Activated T-cell treated with anti-CD3 and anti-CD28 coated beads, Interleukin-2, amount 50 U/mL, for 72 hours (primary cell): Measurements from ENCODE around the gene ZNF609. TPM values are rescaled to one million over a fixed set of nuclear protein-coding genes. Genes with fewer than 3 reads are reported as not detected.

Experiments
- ATAC-seq, 2 donors: fragments of 150-1000 bp; cut with Tn5 transposase; replicated peaks in 1 of 2; 2 replicates each; pipeline ENCODE4 v1.10.0; 2021; ENCODE audit warnings: moderate library complexity in 2 of 2, mild to moderate bottlenecking in 1 of 2
- DNase-seq, 2 donors: peaks; one replicate each; pipeline ENCODE4 v3.0.0; 2021 to 2022; ENCODE audit warnings: mixed read lengths in 1 of 2
- H3K27ac Mint-ChIP-seq: one replicate; pipeline ENCODE4 v1.8.0; 2022; ENCODE audit warnings: mild to moderate bottlenecking, moderate library complexity, mixed read lengths
- H3K27me3 Mint-ChIP-seq: one replicate; pipeline ENCODE4 v1.8.0; 2022; ENCODE audit warnings: low read depth, mixed read lengths
- H3K36me3 Mint-ChIP-seq, 2 donors: one replicate each; pipeline ENCODE4 v1.8.0; 2022; ENCODE audit warnings: mixed read lengths in 2 of 2, mild to moderate bottlenecking in 1 of 2; ENCODE audit not compliant: insufficient read depth in 2 of 2
- H3K4me1 Mint-ChIP-seq: one replicate; pipeline ENCODE4 v1.8.0; 2022; ENCODE audit warnings: low read depth, mixed read lengths
- H3K4me3 Mint-ChIP-seq, 2 donors: one replicate each; pipeline ENCODE4 v1.8.0; 2022; ENCODE audit warnings: mild to moderate bottlenecking in 2 of 2, mixed read lengths in 2 of 2, moderate library complexity in 2 of 2
- H3K9me3 Mint-ChIP-seq, 2 donors: one replicate each; pipeline ENCODE4 v1.8.0; 2022; ENCODE audit warnings: mixed read lengths in 2 of 2
- total RNA-seq, 2 donors: library from RNA; stranded (reverse); gene quantifications; one replicate each; pipeline ENCODE4 v1.2.3, GENCODE V29; 2022

Gene ZNF609
- total RNA-seq, 2 donors from 2014 or later, result 43.9 to 52.6 TPM

DNA sequence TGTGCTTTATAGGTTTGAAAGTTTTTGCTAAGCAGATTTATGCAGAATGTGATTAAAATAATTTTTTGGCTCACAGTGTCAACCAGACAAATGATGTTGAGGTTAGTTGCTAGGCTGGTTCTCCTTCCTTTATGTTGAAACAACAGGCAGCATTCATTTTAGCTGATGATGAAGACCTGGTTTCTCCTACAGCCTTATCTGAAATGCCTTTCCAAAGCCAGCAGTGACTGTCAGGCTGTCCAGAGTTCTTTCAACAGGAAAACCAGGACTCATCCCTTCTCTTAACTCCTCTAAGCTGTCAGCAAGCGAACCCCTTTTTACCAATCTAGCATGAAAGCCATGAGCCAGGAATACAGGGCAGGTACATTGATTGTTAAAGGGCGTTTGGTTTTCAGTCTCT is 84.1 kb downstream of the ZNF609 start:
- H3K36me3 Mint-ChIP-seq, result peaks cover 0 to 3% of the 10 kb centered on the region in 2 donors
- no peak overlapping the region for H3K4me3 Mint-ChIP-seq
- no peaks in the 10 kb centered on the region for H3K9me3 Mint-ChIP-seq
- no peaks in the 10 kb centered on the region for H3K27me3 Mint-ChIP-seq
- no peak overlapping the region for H3K27ac Mint-ChIP-seq
- ATAC-seq (no peak), DNase-seq (no peak)
- peaks cover 43% of the 10 kb centered on the region for H3K4me1 Mint-ChIP-seq

DNA sequence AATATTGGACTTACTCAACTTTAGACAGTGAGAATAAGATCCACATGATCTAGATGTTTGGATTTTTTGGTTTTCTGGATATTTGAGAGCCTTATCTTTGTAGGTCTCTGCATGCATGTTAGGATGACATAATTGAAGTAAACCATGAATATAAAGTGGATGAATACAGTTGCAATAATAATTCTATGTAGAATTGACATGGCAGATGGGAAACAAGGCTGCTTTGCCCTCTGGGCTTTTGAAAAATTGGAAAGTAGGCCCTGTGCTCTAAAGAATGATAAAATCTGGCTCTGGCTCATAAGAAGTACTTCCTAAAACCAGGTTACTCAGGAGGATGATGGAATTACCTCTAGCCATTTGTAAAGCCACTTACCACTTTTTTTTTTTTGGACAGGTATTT is 86.9 kb downstream of the ZNF609 start:
- H3K27ac Mint-ChIP-seq, result no peak overlapping the region
- DNase-seq (no peak), ATAC-seq (no peak)
- H3K4me3 Mint-ChIP-seq, result no peak overlapping the region
- H3K36me3 Mint-ChIP-seq, result peaks cover 0 to 7% of the 10 kb centered on the region in 2 donors
- H3K9me3 Mint-ChIP-seq, result no peaks in the 10 kb centered on the region
- no peaks in the 10 kb centered on the region for H3K27me3 Mint-ChIP-seq
- peaks cover 60% of the 10 kb centered on the region for H3K4me1 Mint-ChIP-seq

DNA sequence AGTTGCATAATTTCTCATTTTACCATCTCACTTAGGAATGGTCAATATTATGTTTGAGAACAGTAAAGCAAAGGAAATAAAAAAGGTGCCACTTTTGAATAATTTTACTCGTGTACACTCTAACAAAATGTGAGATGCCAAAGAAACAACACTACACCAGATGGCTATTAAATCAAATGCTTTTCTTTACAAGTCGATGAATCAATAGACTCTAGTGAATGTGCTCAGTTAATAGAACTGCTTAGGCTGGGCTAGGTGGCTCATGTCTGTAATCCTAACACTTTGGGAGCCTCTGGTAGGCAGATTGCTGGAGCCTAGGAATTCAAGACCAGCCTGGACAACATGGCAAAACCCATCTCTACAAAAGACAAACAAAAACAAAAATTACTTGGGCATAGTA is 87.9 kb downstream of the ZNF609 start:
- ATAC-seq, result no peak
- Mint-ChIP-seq H3K27ac (no peak overlapping the region), H3K36me3 (peaks cover 0 to 7% of the 10 kb centered on the region in 2 donors)

DNA sequence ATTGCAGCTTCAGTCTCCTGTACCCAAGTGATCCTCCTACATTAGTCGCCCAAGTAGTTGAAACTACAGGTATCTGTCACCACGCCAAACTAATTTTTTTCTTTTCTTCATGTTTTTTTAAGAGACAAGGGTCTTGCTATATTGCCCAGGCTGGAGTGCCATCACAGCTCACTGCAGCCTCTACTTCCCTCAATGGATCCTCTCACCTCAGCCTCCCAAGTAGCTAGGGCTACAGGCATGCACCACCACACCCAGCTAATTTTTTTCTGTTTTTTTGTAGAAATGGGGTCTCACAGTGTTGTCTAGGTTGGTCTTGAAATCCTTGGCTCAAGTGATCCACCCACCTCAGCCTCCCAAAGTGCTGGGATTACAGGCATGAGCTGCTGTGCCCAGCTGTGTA is 89.5 kb downstream of the ZNF609 start:
- no peaks in the 10 kb centered on the region for H3K27me3 Mint-ChIP-seq
- peaks cover 0 to 7% of the 10 kb centered on the region in 2 donors for H3K36me3 Mint-ChIP-seq
- no peak overlapping the region for H3K27ac Mint-ChIP-seq
- H3K9me3 Mint-ChIP-seq, result no peaks in the 10 kb centered on the region
- H3K4me3 Mint-ChIP-seq, result no peak overlapping the region
- DNase-seq (no peak), ATAC-seq (no peak)
- H3K4me1 Mint-ChIP-seq, result peaks cover 48% of the 10 kb centered on the region

More for the DNA sequence above, 87.9 kb downstream of the ZNF609 start:
- Mint-ChIP-seq H3K4me1 (peaks cover 54% of the 10 kb centered on the region), H3K27me3 (no peaks in the 10 kb centered on the region), H3K4me3 (no peak overlapping the region), H3K9me3 (no peaks in the 10 kb centered on the region)
- no peak for DNase-seq

DNA sequence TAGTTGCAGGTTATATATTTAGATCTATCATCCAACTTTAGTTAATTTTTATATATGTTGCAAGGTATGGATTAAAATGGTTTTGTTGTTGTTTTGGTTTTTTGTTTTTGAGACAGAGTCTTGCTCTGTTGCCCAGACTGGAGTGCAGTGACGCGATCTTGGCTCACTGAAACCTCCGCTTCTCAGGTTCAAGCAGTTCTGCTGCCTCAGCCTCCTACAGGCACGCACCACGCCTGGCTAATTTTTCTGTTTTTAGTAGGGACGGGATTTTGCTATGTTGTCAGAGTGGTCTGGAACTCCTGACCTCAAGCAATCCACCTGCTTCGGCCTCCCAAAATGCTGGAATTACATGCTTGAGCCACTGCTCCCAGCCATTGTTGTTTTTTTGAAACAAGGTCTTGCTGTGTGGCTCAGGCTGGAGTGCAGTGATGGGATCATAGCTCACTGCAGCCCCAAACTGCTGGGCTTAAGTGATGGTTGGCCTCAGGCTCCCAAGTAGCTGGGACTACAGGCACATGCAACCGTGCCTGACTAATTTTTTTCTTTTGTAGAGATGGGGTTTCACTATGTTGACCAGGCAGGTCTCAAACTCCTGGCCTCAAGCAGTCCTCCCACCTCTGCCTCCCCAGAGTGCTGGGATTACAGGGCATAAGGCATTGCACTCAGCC is 92.0 kb downstream of the ZNF609 start:
- peaks cover 0 to 7% of the 10 kb centered on the region in 2 donors for H3K36me3 Mint-ChIP-seq
- H3K9me3 Mint-ChIP-seq, result no peaks in the 10 kb centered on the region
- ATAC-seq (no peak), DNase-seq (no peak)
- H3K4me3 Mint-ChIP-seq, result no peak overlapping the region
- no peaks in the 10 kb centered on the region for H3K27me3 Mint-ChIP-seq
- peaks cover 44% of the 10 kb centered on the region for H3K4me1 Mint-ChIP-seq
- H3K27ac Mint-ChIP-seq, result no peak overlapping the region

DNA sequence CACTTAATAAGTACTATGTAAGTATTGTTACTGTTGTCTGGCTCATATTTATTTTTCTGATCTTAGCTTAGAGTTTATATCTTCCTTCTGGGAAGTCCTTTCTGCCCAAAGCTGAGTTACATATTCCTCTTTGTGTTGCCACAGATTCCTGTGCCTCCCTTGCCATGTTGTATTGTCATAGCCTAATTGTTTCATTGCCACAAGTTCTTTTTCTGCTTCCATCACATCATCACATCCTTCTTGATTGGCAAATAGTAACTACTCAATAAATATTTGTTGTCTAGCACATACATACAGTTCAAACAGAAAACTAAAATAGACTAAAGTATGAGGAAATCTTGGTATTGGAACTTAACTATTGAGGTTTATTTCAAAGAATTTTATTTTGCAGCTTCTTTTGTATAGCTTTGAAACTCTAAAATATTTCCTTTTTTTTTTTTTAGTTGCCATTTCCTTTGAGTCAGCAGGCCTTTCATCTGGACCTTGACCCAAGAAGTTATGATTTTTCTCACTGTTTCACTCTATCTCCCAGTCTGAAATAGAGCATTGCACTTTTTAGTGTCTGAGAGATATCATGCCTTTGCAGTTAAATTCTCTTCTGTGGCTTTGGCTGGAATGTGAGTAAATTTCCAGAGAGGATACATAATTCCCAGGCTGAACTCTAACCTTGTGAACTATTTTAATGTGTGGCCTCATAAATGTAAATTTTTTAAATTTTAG is 98.2 kb downstream of the ZNF609 start:
- Mint-ChIP-seq H3K9me3 (peaks cover 0 to 2% of the 10 kb centered on the region in 2 donors), H3K4me3 (no peak overlapping the region), H3K27me3 (no peaks in the 10 kb centered on the region), H3K27ac (peak overlapping the region; percentile 36), H3K4me1 (peaks cover 38% of the 10 kb centered on the region), H3K36me3 (peaks cover 2 to 8% of the 10 kb centered on the region in 2 donors)
- ATAC-seq (no peak), DNase-seq (no peak)

DNA sequence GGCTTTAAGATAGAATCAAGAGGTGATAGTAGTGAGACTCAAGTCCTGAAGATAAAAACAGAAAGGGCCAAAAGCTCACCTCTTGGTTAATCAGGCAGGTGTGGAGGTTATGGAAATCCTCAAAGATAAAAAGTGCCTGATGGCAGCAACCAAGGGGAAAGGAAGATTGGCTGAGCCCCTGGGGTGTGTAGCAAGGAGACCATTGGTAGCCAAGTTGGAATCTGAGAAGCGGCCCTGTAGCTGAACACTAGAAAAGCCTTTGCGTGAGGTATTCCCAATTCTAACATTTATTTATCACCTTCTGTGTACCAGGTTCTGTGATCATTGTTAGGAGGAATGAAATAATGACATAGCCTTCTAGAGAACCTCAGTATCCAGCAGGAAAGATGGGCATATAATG is 98.9 kb downstream of the ZNF609 start:
- H3K27ac Mint-ChIP-seq, result peak overlapping the region; percentile 36
- H3K4me3 Mint-ChIP-seq, result no peak overlapping the region
- no peaks in the 10 kb centered on the region for H3K27me3 Mint-ChIP-seq
- no peak for DNase-seq
- peaks cover 0 to 2% of the 10 kb centered on the region in 2 donors for H3K9me3 Mint-ChIP-seq
- ATAC-seq, result no peak
- H3K36me3 Mint-ChIP-seq, result peaks cover 2 to 8% of the 10 kb centered on the region in 2 donors
- peaks cover 42% of the 10 kb centered on the region for H3K4me1 Mint-ChIP-seq

DNA sequence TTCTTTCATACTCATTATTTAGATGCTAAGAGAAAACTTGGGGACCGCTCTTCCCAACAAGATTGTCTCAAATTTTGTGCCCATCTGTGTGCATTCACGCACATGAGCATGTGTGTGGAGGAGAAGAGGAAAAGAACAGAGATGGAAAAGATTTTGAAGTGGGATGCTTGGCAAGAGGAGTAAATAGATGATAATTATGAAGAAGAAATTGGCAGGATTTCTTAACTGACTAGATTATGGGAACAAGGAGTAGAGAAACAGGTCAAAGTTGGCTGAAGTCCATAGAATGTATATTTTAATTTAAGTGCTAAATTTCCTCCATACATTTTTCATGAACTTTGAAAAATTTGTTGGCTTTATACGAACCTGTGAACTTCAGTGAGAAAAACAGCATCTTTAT is 100.1 kb downstream of the ZNF609 start:
- Mint-ChIP-seq H3K9me3 (peaks cover 0 to 2% of the 10 kb centered on the region in 2 donors), H3K36me3 (peaks cover 2 to 13% of the 10 kb centered on the region in 2 donors), H3K27ac (peak overlapping the region; percentile 13), H3K27me3 (no peaks in the 10 kb centered on the region), H3K4me3 (no peak overlapping the region), H3K4me1 (peaks cover 46% of the 10 kb centered on the region)
- ATAC-seq, result no peak
- no peak for DNase-seq

DNA sequence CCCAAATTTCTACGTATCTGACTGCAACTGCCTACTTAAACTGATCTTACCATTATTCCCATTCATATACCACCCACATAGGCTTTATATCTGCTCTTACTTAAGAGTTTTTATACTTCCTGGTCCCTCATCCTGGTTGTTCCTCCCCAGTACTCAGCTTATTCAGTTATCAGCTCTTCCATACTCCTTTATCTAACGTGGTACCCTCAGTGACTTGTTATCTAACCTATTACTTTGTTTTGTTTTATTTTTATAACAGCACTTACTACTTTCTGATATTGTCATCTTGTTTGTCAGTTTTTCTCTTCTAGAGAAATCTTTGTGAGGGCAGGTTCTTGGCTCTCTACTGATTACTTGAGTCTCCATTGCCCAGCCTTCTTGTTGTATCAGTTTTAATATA is 100.6 kb downstream of the ZNF609 start:
- peaks cover 47% of the 10 kb centered on the region for H3K4me1 Mint-ChIP-seq
- peaks cover 0 to 2% of the 10 kb centered on the region in 2 donors for H3K9me3 Mint-ChIP-seq
- H3K36me3 Mint-ChIP-seq, result peaks cover 2 to 14% of the 10 kb centered on the region in 2 donors
- no peak for ATAC-seq
- no peaks in the 10 kb centered on the region for H3K27me3 Mint-ChIP-seq
- no peak for DNase-seq
- H3K4me3 Mint-ChIP-seq, result no peak overlapping the region
- H3K27ac Mint-ChIP-seq, result no peak overlapping the region

DNA sequence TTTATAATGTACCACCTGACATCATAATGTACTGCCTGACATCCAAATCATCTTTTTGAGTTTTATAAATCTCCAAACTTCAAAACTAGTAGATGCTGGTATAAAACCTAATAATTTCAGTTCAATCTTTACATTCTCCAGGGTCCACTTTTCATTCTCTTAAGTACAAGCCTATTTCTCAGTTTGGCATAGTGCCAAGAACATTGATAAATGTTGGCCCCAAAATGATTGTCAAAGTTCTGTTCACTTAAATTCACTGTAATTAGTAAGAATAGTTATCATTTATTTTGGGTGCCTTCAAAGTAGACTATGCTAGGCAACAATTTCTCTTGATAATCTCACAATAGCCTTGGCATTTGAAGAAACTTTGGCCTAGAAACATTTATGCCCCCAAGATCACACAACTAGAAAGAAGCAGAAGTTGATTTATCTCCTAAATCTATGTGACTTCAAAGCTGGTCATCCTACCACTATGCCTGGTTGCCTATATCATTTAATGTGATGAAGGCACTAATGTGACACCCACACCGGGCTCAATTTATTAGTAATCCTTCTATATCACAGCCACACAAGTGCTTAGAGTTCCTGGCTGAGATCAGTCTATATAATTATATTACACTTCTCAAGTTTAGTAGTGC is 101.7 kb downstream of the ZNF609 start:
- H3K27ac Mint-ChIP-seq, result peak overlapping the region; percentile 60
- H3K9me3 Mint-ChIP-seq, result peaks cover 0 to 2% of the 10 kb centered on the region in 2 donors
- H3K27me3 Mint-ChIP-seq, result no peaks in the 10 kb centered on the region
- no peak for DNase-seq
- H3K4me3 Mint-ChIP-seq, result no peak overlapping the region
- H3K4me1 Mint-ChIP-seq, result peaks cover 55% of the 10 kb centered on the region
- peaks cover 2 to 14% of the 10 kb centered on the region in 2 donors for H3K36me3 Mint-ChIP-seq
- no peak for ATAC-seq

DNA sequence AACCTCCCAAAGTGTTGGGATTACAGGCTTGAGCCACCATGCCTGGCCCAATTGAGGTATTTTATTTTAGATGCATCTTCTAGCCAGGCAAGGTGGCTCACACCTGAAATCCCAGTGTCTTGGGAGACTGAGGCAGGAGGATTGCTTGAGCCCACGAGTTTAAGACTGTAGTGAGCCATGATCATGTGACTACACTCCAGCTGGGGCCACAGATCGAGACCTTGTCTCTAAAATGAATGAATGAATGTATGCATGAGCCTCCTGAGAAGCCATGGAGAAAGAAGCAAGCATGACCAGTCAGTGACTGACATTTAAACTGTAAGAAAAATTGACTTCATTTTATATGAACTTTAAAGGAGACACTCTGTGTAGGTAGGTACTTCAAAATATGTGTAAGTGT is 105.7 kb downstream of the ZNF609 start:
- H3K4me3 Mint-ChIP-seq, result no peak overlapping the region
- no peak for DNase-seq
- peaks cover 2 to 12% of the 10 kb centered on the region in 2 donors for H3K36me3 Mint-ChIP-seq
- peak overlapping the region; percentile 86 for H3K27ac Mint-ChIP-seq
- H3K4me1 Mint-ChIP-seq, result peaks cover 53% of the 10 kb centered on the region
- ATAC-seq, result no peak
- no peaks in the 10 kb centered on the region for H3K27me3 Mint-ChIP-seq
- peaks cover 0 to 2% of the 10 kb centered on the region in 2 donors for H3K9me3 Mint-ChIP-seq

DNA sequence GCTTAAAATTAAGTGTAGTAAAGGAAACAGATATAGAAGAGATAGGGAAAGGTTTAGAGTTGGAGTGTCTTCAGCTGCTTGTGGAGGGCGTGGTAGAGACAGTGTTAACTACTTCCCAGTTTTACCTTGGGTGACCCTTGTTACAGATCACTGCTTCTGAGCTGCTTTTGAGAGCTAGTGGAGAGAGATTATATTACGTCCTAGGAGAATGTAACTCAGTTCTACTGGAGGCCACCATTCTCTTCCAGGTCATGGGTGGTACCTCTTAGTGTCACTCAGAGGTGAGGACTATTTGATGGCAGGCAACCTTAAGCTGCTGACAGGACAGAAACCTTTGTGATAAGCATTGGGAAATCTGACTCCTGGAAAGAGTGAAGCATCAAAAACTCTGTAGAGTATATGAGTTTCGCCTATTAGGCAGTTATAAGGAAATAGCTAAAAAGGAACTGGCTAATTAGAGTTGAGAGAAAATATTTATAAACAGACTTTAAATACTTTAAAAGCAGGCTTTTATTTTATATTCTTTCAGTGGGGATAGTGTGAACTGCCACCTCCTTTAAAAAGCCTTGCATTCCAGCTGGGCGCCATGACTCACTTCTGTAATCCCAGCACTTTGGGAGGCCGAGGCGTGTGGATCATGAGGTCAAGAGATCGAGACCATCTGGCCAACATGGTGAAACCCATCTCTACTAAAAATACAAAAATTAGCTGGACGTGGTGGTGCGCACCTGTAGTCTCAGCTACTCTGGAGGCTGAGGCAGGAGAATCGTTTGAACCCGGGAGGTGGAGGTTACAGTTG is 106.5 kb downstream of the ZNF609 start:
- Mint-ChIP-seq H3K27me3 (no peaks in the 10 kb centered on the region), H3K9me3 (peaks cover 0 to 2% of the 10 kb centered on the region in 2 donors), H3K4me3 (no peak overlapping the region), H3K4me1 (peaks cover 55% of the 10 kb centered on the region), H3K27ac (peak overlapping the region; percentile 86), H3K36me3 (peaks cover 2 to 12% of the 10 kb centered on the region in 2 donors)
- no peak for ATAC-seq
- DNase-seq, result no peak
